ENCODE data around the gene EPB41L2. TPM values are rescaled to one million over a fixed set of nuclear protein-coding genes. Genes with fewer than 3 reads are reported as not detected.

EPB41L2 gene
- total RNA-seq, 1 experiment from 2014 or later: 74.8 TPM

GRCh38 chr6:131062241-131063027, 611 bp downstream of the EPB41L2 start:
- H2AFZ ChIP-seq (ENCODE audit: low read depth, low read length, poor library complexity, severe bottlenecking): no peak overlapping the region
- POLR2A ChIA-PET: no interaction called here
- intact Hi-C loops (cut with micrococcal nuclease): no loop called here

GRCh38 chr6:131061751-131062119, 1.3 kb downstream of the EPB41L2 start:
- POLR2A ChIA-PET: no interaction called here
- H3K9ac ChIP-seq (ENCODE audit: low read length): peak overlapping the region; percentile 81

More at GRCh38 chr6:131062241-131063027, 611 bp downstream of the EPB41L2 start:
- Histone ChIP-seq H3K9ac (ENCODE audit: low read length) (peak overlapping the region; percentile 81), H3K27me3 (ENCODE audit: insufficient read depth, low read length) (no peaks in the 10 kb centered on the region), H3K36me3 (ENCODE audit: control insufficient read depth in 1 of 2, insufficient read depth in 2 of 2, low read length in 2 of 2) (no peaks in the 10 kb centered on the region), H4K20me1 (ENCODE audit: insufficient read depth) (no peaks in the 10 kb centered on the region), H3K9me3 (ENCODE audit: control insufficient read depth in 1 of 2, insufficient read depth in 1 of 2, low read depth in 1 of 2, low read length in 2 of 2) (no peaks in the 10 kb centered on the region), H3K4me2 (ENCODE audit: low read length) (peak overlapping the region; percentile 98), H3K9me2 (ENCODE audit: insufficient read depth) (no peaks in the 10 kb centered on the region), H3K4me1 (ENCODE audit: control insufficient read depth in 1 of 2, insufficient read depth in 2 of 2, low read length in 2 of 2) (peaks cover 21 to 30% of the 10 kb centered on the region in 2 experiments), H3K4me3 (replicated peaks in 1 of 2; ENCODE audit: low read depth in 1 of 2, low read length in 2 of 2) (peak overlapping the region; percentile 75 to 83), H3K27ac (ENCODE audit: low read depth, low read length) (peak overlapping the region; percentile 70), H3K79me2 (ENCODE audit: insufficient read depth, low read length) (peaks cover 45% of the 10 kb centered on the region)
- BruUV-seq (replicated peaks): no TSS peak
- ChIA-PET CTCF (no interaction called here), RAD21 (ENCODE audit: low non-redundant PET in 1 of 2, low total read pairs in 2 of 2, uncharacterized antibody in 2 of 2, unreplicated experiment in 2 of 2) (no interaction called here)
- DNase-seq (ENCODE audit: low read depth, low spot score) (no peak), ATAC-seq (peak; percentile 20)
- no peak for TF ChIP-seq TCF7L2 (IDR thresholded peaks at IDR 0.05; ENCODE audit: borderline replicate concordance, extremely low read depth, insufficient read depth, insufficient read length)
- TF ChIP-seq ZFX (IDR thresholded peaks at IDR 0.05): peak; percentile 42; the same call in 1 of the 2 replicates
- TF ChIP-seq POLR2A (IDR thresholded peaks at IDR 0.05; ENCODE audit: borderline replicate concordance, extremely low read depth, insufficient read depth, insufficient read length): no peak

More at GRCh38 chr6:131061751-131062119, 1.3 kb downstream of the EPB41L2 start:
- no peak overlapping the region for H3K27ac ChIP-seq (ENCODE audit: low read depth, low read length)
- H3K79me2 ChIP-seq (ENCODE audit: insufficient read depth, low read length): peaks cover 52% of the 10 kb centered on the region
- intact Hi-C loops (cut with micrococcal nuclease): no loop called here
- peak overlapping the region; percentile 75 to 83 for H3K4me3 ChIP-seq (replicated peaks in 1 of 2; ENCODE audit: low read depth in 1 of 2, low read length in 2 of 2)
- no peaks in the 10 kb centered on the region for H4K20me1 ChIP-seq (ENCODE audit: insufficient read depth)
- CTCF ChIA-PET: no interaction called here
- no TSS peak for BruUV-seq (replicated peaks)
- H3K9me3 ChIP-seq (ENCODE audit: control insufficient read depth in 1 of 2, insufficient read depth in 1 of 2, low read depth in 1 of 2, low read length in 2 of 2): no peaks in the 10 kb centered on the region
- peaks cover 21 to 30% of the 10 kb centered on the region in 2 experiments for H3K4me1 ChIP-seq (ENCODE audit: control insufficient read depth in 1 of 2, insufficient read depth in 2 of 2, low read length in 2 of 2)
- H3K9me2 ChIP-seq (ENCODE audit: insufficient read depth): no peaks in the 10 kb centered on the region
- 0 out of 4 replicates have a peak, but pooled peaks cover 0 to 1% of the 10 kb centered on the region in 2 experiments for H3K36me3 ChIP-seq (ENCODE audit: control insufficient read depth in 1 of 2, insufficient read depth in 2 of 2, low read length in 2 of 2)
- ATAC-seq: no peak
- DNase-seq (ENCODE audit: low read depth, low spot score): no peak
- TF ChIP-seq TCF7L2 (IDR thresholded peaks at IDR 0.05; ENCODE audit: borderline replicate concordance, extremely low read depth, insufficient read depth, insufficient read length) (no peak), SRF (IDR thresholded peaks at IDR 0.05; ENCODE audit: low read depth) (no peak), FOSL1 (IDR thresholded peaks at IDR 0.05; ENCODE audit: low read depth) (no peak), ELF1 (IDR thresholded peaks at IDR 0.05; ENCODE audit: borderline replicate concordance, low read depth) (no peak), EGR1 (IDR thresholded peaks at IDR 0.05; ENCODE audit: low read depth) (no peak), REST (IDR thresholded peaks at IDR 0.05; ENCODE audit: low read depth) (no peak), YY1 (IDR thresholded peaks at IDR 0.05; ENCODE audit: extremely low read depth, insufficient replicate concordance, low read depth, low read length) (no peak), RAD21 (IDR thresholded peaks at IDR 0.05; ENCODE audit: low read depth) (no peak), CTCF (IDR thresholded peaks at IDR 0.05 in 2 of 3, conservative IDR thresholded peaks at IDR 0.05 in 1 of 3; ENCODE audit: borderline replicate concordance in 1 of 3, insufficient read depth in 1 of 3, low read depth in 2 of 3, low read length in 2 of 3) (no peak), EZH2 (IDR thresholded peaks at IDR 0.05) (no peak), JUND (IDR thresholded peaks at IDR 0.05) (no peak)
- no peaks in the 10 kb centered on the region for H3K27me3 ChIP-seq (ENCODE audit: insufficient read depth, low read length)
- H3K4me2 ChIP-seq (ENCODE audit: low read length): peak overlapping the region; percentile 98
- RAD21 ChIA-PET (ENCODE audit: low non-redundant PET in 1 of 2, low total read pairs in 2 of 2, uncharacterized antibody in 2 of 2, unreplicated experiment in 2 of 2): no interaction called here
- H2AFZ ChIP-seq (ENCODE audit: low read depth, low read length, poor library complexity, severe bottlenecking): no peak overlapping the region
